H9 (cell line): Measurements from ENCODE around the gene POLE2. TPM values are rescaled to one million over a fixed set of nuclear protein-coding genes. Genes with fewer than 3 reads are reported as not detected.

Experiments
- DNase-seq: peaks from one replicate; pipeline ENCODE4 v3.0.0-alpha.2; 2017
- H2AFZ ChIP-seq: one replicate; pipeline ENCODE4 v1.6.1; 2013; ENCODE audit warnings: mild to moderate bottlenecking, low read length, control low read depth, moderate library complexity
- H2AK5ac ChIP-seq: 2 replicates; pipeline ENCODE4 v1.6.1; 2013; ENCODE audit warnings: low read length, control low read depth, mixed read lengths; ENCODE audit not compliant: insufficient read length
- H2BK120ac ChIP-seq: one replicate; pipeline ENCODE4 v1.6.1; 2013; ENCODE audit warnings: low read depth, mild to moderate bottlenecking, low read length, control low read depth, inconsistent platforms; ENCODE audit not compliant: poor library complexity, severe bottlenecking
- H2BK12ac ChIP-seq: 2 replicates; pipeline ENCODE4 v1.6.1; 2013; ENCODE audit warnings: low read length, control low read depth, mixed read lengths, low read depth; ENCODE audit not compliant: insufficient read length
- H2BK15ac ChIP-seq: 2 replicates; pipeline ENCODE4 v1.6.1; 2013; ENCODE audit warnings: low read depth, low read length, control low read depth
- H2BK20ac ChIP-seq: one replicate; pipeline ENCODE4 v1.6.1; 2013; ENCODE audit warnings: low read depth, mild to moderate bottlenecking, low read length, control low read depth, inconsistent platforms; ENCODE audit not compliant: poor library complexity, severe bottlenecking
- H2BK5ac ChIP-seq: 2 replicates; pipeline ENCODE4 v1.6.1; 2013; ENCODE audit warnings: low read length, control low read depth, mixed read lengths; ENCODE audit not compliant: insufficient read length
- H3K14ac ChIP-seq: 2 replicates; pipeline ENCODE4 v1.6.1; 2013; ENCODE audit warnings: low read length, control low read depth; ENCODE audit not compliant: insufficient read depth
- H3K18ac ChIP-seq: 2 replicates; pipeline ENCODE4 v1.6.1; 2013; ENCODE audit warnings: low read depth, mild to moderate bottlenecking, mixed read lengths, low read length, control low read depth; ENCODE audit not compliant: insufficient read length
- H3K23ac ChIP-seq: 2 replicates; pipeline ENCODE4 v1.6.1; 2013; ENCODE audit warnings: low read length, control low read depth, mixed read lengths, low read depth; ENCODE audit not compliant: insufficient read length
- H3K23me2 ChIP-seq: 2 replicates; pipeline ENCODE4 v1.6.1; 2013; ENCODE audit warnings: low read depth, mild to moderate bottlenecking, mixed read lengths, low read length, control low read depth; ENCODE audit not compliant: insufficient read length, poor library complexity, severe bottlenecking
- H3K27ac ChIP-seq: 2 replicates; pipeline ENCODE4 v1.5.1; 2013; ENCODE audit warnings: low read length, control low read depth, mixed read lengths, low read depth; ENCODE audit not compliant: insufficient read length
- H3K27me3 ChIP-seq: 2 replicates; pipeline ENCODE4 v1.6.1; 2013; ENCODE audit warnings: low read length, control low read depth, inconsistent platforms; ENCODE audit not compliant: insufficient read depth
- H3K4ac ChIP-seq: 2 replicates; pipeline ENCODE4 v1.6.1; 2013; ENCODE audit warnings: low read depth, mild to moderate bottlenecking, control low read depth, inconsistent platforms, low read length, moderate library complexity
- H3K4me1 ChIP-seq: 2 replicates; pipeline ENCODE4 v1.6.1; 2013; ENCODE audit warnings: low read length, control low read depth, inconsistent platforms; ENCODE audit not compliant: insufficient read depth
- H3K4me2 ChIP-seq: 2 replicates; pipeline ENCODE4 v1.6.1; 2013; ENCODE audit warnings: low read length, control low read depth, mixed read lengths; ENCODE audit not compliant: insufficient read length, insufficient read depth
- H3K56ac ChIP-seq: 2 replicates; pipeline ENCODE4 v1.6.1; 2013; ENCODE audit warnings: low read depth, mild to moderate bottlenecking, mixed read lengths, low read length, control low read depth; ENCODE audit not compliant: insufficient read length
- H3K79me1 ChIP-seq: 2 replicates; pipeline ENCODE4 v1.6.1; 2013; ENCODE audit warnings: low read depth, mild to moderate bottlenecking, moderate library complexity, low read length, control low read depth, inconsistent platforms; ENCODE audit not compliant: insufficient read depth, poor library complexity, severe bottlenecking
- H3K79me2 ChIP-seq: 2 replicates; pipeline ENCODE4 v1.6.1; 2013; ENCODE audit warnings: low read length, control low read depth, inconsistent platforms; ENCODE audit not compliant: insufficient read depth
- H3K9ac ChIP-seq: 2 replicates; pipeline ENCODE4 v1.6.1; 2013; ENCODE audit warnings: low read length, control low read depth, mixed read lengths; ENCODE audit not compliant: insufficient read length; ENCODE audit errors: extremely low read depth
- H3K9me3 ChIP-seq: one replicate; pipeline ENCODE4 v1.6.1; 2013; ENCODE audit warnings: low read depth, low read length, inconsistent platforms; ENCODE audit not compliant: control insufficient read depth
- H3T11ph ChIP-seq: one replicate; pipeline ENCODE4 v1.6.1; 2013; ENCODE audit warnings: mild to moderate bottlenecking, low read length, control low read depth, inconsistent platforms
- H4K20me1 ChIP-seq: one replicate; pipeline ENCODE4 v1.6.1; 2013; ENCODE audit not compliant: control insufficient read depth, insufficient read length, insufficient read depth
- H4K5ac ChIP-seq: 2 replicates; pipeline ENCODE4 v1.6.1; 2013; ENCODE audit warnings: low read depth, mild to moderate bottlenecking, mixed read lengths, low read length, control low read depth; ENCODE audit not compliant: insufficient read length
- H4K8ac ChIP-seq: replicated peaks from 2 replicates; pipeline ENCODE4 v1.6.1; 2013; ENCODE audit warnings: low read length, control low read depth, mixed read lengths, low read depth; ENCODE audit not compliant: insufficient read length
- H4K91ac ChIP-seq: 2 replicates; pipeline ENCODE4 v1.6.1; 2013; ENCODE audit warnings: low read depth, mild to moderate bottlenecking, moderate library complexity, mixed read lengths, low read length, control low read depth; ENCODE audit not compliant: insufficient read length
- H3K27ac Mint-ChIP-seq, 3 experiments: 2 replicates in 2 of 3; 3 replicates in 1 of 3; pipeline ENCODE4 v1.8.0; 2020 to 2021; ENCODE audit warnings: mixed read lengths in 3 of 3, mild to moderate bottlenecking in 1 of 3, moderate library complexity in 1 of 3
- H3K27me3 Mint-ChIP-seq: 2 replicates; pipeline ENCODE4 v1.8.0; 2021; ENCODE audit warnings: low read depth, mild to moderate bottlenecking, moderate library complexity, mixed read lengths
- H3K36me3 Mint-ChIP-seq, 3 experiments: 2 replicates in 2 of 3; 3 replicates in 1 of 3; pipeline ENCODE4 v1.8.0; 2020 to 2021; ENCODE audit warnings: low read depth in 3 of 3, mixed read lengths in 3 of 3; ENCODE audit not compliant: insufficient read depth in 1 of 3
- H3K4me1 Mint-ChIP-seq, 2 experiments: 2 replicates each; pipeline ENCODE4 v1.8.0; 2020; ENCODE audit warnings: mixed read lengths in 2 of 2
- H3K4me3 Mint-ChIP-seq, 2 experiments: 2 replicates in 1 of 2; 3 replicates in 1 of 2; pipeline ENCODE4 v1.8.0; 2020 to 2021; ENCODE audit warnings: mild to moderate bottlenecking in 2 of 2, mixed read lengths in 2 of 2, moderate library complexity in 1 of 2
- H3K9me3 Mint-ChIP-seq, 2 experiments: 2 replicates in 1 of 2; 3 replicates in 1 of 2; pipeline ENCODE4 v1.8.0; 2020; ENCODE audit warnings: mild to moderate bottlenecking in 2 of 2, mixed read lengths in 2 of 2, moderate library complexity in 1 of 2
- CTCF ChIP-seq: fragments of 200-600 bp; sonication (generic); conservative IDR thresholded peaks from 3 replicates; pipeline ENCODE4 v1.8.0; 2021; ENCODE audit warnings: antibody characterized with exemption, mild to moderate bottlenecking
- WGBS: extraction: QIAGEN DNeasy Blood & Tissue Kit; methylation state at CpG from one replicate; pipeline ENCODE4 v1.1.7; 2013; ENCODE audit warnings: missing lambda C conversion rate, low lambda C conversion rate, mixed read lengths; ENCODE audit not compliant: insufficient read length; ENCODE audit errors: extremely low coverage; 5-methylcytosine and 5-hydroxymethylcytosine counted together
- total RNA-seq: library from RNA; stranded (reverse); gene quantifications from 2 replicates; pipeline ENCODE4 v1.2.1, GENCODE V29; 2021

The POLE2 gene
- total RNA-seq, 1 experiment from 2014 or later = 25.7 TPM

DNA sequence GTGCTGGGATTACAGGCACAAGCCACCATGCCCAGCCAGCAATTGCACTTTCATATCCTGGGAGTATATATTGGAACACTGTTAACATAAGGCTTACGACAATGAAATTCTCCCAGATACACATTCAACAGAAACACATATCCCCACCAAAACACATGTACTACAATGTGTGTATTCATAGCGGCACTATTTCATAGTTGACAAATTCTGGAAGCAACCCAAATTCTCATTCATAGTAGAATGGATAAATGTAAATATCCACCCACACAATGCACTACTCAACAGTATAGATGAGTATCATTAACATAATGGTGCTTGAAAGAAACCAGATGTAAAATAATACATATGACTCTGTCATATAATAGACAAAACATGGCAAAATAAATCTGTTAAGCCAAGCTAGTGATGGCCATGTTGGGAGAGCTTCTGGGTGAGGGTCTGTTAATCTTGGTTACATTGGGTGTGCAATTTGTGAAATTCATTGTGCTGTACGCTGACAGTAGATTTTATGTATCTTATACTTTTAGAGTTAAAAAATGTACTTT is 50.4 kb downstream of the POLE2 start:
- Mint-ChIP-seq H3K27me3 (no peaks in the 10 kb centered on the region), H3K9me3 (peaks cover 0 to 3% of the 10 kb centered on the region in 2 experiments; a peak in 1 of 5 replicates), H3K36me3 (peaks cover 19 to 51% (median 19%) of the 10 kb centered on the region in 3 experiments), H3K27ac (no peak overlapping the region), H3K4me3 (no peak overlapping the region), H3K4me1 (peaks cover 4 to 22% of the 10 kb centered on the region in 2 experiments)
- no peak overlapping the region for H3K56ac ChIP-seq
- no peak overlapping the region for H4K91ac ChIP-seq
- H3K4ac ChIP-seq = no peak overlapping the region
- no peak overlapping the region for H2AFZ ChIP-seq
- H3K18ac ChIP-seq = no peak overlapping the region
- H3K23ac ChIP-seq = no peak overlapping the region
- H3K23me2 ChIP-seq = peaks cover 7% of the 10 kb centered on the region
- no peak overlapping the region for H2BK15ac ChIP-seq
- H3K9ac ChIP-seq = no peak overlapping the region
- no peak overlapping the region for H2BK120ac ChIP-seq
- H3K4me2 ChIP-seq = no peak overlapping the region
- H4K20me1 ChIP-seq = no peaks in the 10 kb centered on the region
- H3K27ac ChIP-seq = no peak overlapping the region
- H3K79me2 ChIP-seq = peaks cover 9% of the 10 kb centered on the region; the same call in 1 of the 2 replicates
- no peak overlapping the region for H2BK5ac ChIP-seq
- H2AK5ac ChIP-seq = no peak overlapping the region
- H3K79me1 ChIP-seq = peaks cover 8% of the 10 kb centered on the region
- H3K9me3 ChIP-seq = no peaks in the 10 kb centered on the region
- H4K5ac ChIP-seq = no peak overlapping the region
- no peak overlapping the region for H2BK20ac ChIP-seq
- H3K14ac ChIP-seq = no peak overlapping the region
- TF ChIP-seq CTCF = no peak
- no peak overlapping the region for H2BK12ac ChIP-seq
- H3K4me1 ChIP-seq = no peaks in the 10 kb centered on the region; the same call in 1 of the 2 replicates
- no peak for DNase-seq
- no peak overlapping the region for H3T11ph ChIP-seq
- H3K27me3 ChIP-seq = no peaks in the 10 kb centered on the region
- no peak overlapping the region for H4K8ac ChIP-seq
- no CpG with 5 or more reads among the region's 3 CpGs for WGBS
